Measurements from ENCODE around the gene PRM1. TPM values are rescaled to one million over a fixed set of nuclear protein-coding genes. Genes with fewer than 3 reads are reported as not detected.

Gene PRM1
- total and polyA plus RNA-seq, 2 of the 13 experiments (the other 11 are each of a cell fraction or from before 2014, with no cell fraction given): not detected

GRCh38 chr16:11259655-11260595, 21.2 kb downstream of the PRM1 start (continued):
- TF ChIP-seq GPN1 (CRISPR knock-in tag; IDR thresholded peaks at IDR 0.05; ENCODE audit: borderline replicate concordance): no peak
- no peak; the same call in none of the 2 replicates for TF ChIP-seq SPEN (CRISPR knock-in tag; IDR thresholded peaks at IDR 0.05; ENCODE audit: low read depth)
- peak; percentile 97 for TF ChIP-seq CHD4 (IDR thresholded peaks at IDR 0.05; ENCODE audit: borderline replicate concordance, low read length)
- TF ChIP-seq HNF4G (IDR thresholded peaks at IDR 0.05; ENCODE audit: borderline replicate concordance, low read depth, low read length): no peak
- TF ChIP-seq HNF4G (CRISPR knock-in tag; IDR thresholded peaks at IDR 0.05; ENCODE audit: borderline replicate concordance, low read depth): peak; percentile 59; the same call in 1 of the 2 replicates
- TF ChIP-seq ZNF383 (CRISPR knock-in tag; IDR thresholded peaks at IDR 0.05; ENCODE audit: borderline replicate concordance): no peak
- TF ChIP-seq ATF6 (CRISPR knock-in tag; conservative IDR thresholded peaks at IDR 0.05): no peak
- peak; percentile 38; the same call in 1 of the 2 replicates for TF ChIP-seq HDAC1 (CRISPR knock-in tag; IDR thresholded peaks at IDR 0.05)
- TF ChIP-seq HBP1 (CRISPR knock-in tag; IDR thresholded peaks at IDR 0.05; ENCODE audit: low read depth): 0 out of 2 replicates have a peak, but pooled peaks have one; percentile 28
- no peak for TF ChIP-seq LCORL (IDR thresholded peaks at IDR 0.05)
- peak; percentile 74 for TF ChIP-seq LCORL (CRISPR knock-in tag; IDR thresholded peaks at IDR 0.05)
- TF ChIP-seq ZNF777 (CRISPR knock-in tag; IDR thresholded peaks at IDR 0.05): no peak
- TF ChIP-seq PHF21A (CRISPR knock-in tag; IDR thresholded peaks at IDR 0.05): peak; percentile 47; the same call in 1 of the 2 replicates
- 0 out of 2 replicates have a peak, but pooled peaks have one; percentile 0 for TF ChIP-seq ZNF629 (CRISPR knock-in tag; conservative IDR thresholded peaks at IDR 0.05)
- TF ChIP-seq SNAPC5 (CRISPR knock-in tag; IDR thresholded peaks at IDR 0.05; ENCODE audit: borderline replicate concordance): peak; percentile 56; the same call in 1 of the 2 replicates
- TF ChIP-seq ZMYM4 (CRISPR knock-in tag; IDR thresholded peaks at IDR 0.05): peak; percentile 13; the same call in 1 of the 2 replicates
- TF ChIP-seq ESRRA (CRISPR knock-in tag; IDR thresholded peaks at IDR 0.05; ENCODE audit: low read depth): peak; percentile 80
- 0 out of 2 replicates have a peak, but pooled peaks have one; percentile 65 for TF ChIP-seq ZNF235 (CRISPR knock-in tag; IDR thresholded peaks at IDR 0.05; ENCODE audit: borderline replicate concordance)
- TF ChIP-seq ZBTB4 (CRISPR knock-in tag; IDR thresholded peaks at IDR 0.05; ENCODE audit: borderline replicate concordance): peak; percentile 38; the same call in 1 of the 2 replicates
- no peak for TF ChIP-seq ZNF670 (CRISPR knock-in tag; IDR thresholded peaks at IDR 0.05; ENCODE audit: borderline replicate concordance)
- TF ChIP-seq ZBTB7A (CRISPR knock-in tag; IDR thresholded peaks at IDR 0.05): peak; percentile 41; the same call in 1 of the 2 replicates
- TF ChIP-seq KMT2B (CRISPR knock-in tag; IDR thresholded peaks at IDR 0.05): peak; percentile 10; the same call in 1 of the 2 replicates
